ENCODE results near the gene FCRLA.
"Not testable (repeated sequence)": the region's sequence is repeated elsewhere in the genome, so short reads cannot be mapped to it uniquely, and the experiment has no call there.

Gene FCRLA

DNA sequence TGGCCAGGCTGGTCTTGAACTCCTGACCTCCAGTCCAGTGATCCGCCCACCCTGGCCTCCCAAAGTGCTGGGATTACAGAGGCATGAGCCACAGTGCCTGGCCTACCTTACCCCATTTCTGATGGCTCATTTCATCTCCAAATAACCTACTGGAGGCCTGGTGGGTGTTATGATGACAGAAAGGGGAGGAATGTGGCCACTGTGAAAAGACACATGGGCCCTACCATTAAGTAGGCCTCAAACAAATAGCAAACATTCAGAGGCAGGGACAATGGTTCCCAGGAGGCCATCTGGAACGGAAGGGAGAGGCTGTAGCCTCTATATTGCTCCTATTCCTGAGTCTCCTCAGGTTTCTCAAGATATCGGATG, 932 bp upstream of the FCRLA start:
- DNase-seq (ENCODE audit: low read depth): no peak

DNA sequence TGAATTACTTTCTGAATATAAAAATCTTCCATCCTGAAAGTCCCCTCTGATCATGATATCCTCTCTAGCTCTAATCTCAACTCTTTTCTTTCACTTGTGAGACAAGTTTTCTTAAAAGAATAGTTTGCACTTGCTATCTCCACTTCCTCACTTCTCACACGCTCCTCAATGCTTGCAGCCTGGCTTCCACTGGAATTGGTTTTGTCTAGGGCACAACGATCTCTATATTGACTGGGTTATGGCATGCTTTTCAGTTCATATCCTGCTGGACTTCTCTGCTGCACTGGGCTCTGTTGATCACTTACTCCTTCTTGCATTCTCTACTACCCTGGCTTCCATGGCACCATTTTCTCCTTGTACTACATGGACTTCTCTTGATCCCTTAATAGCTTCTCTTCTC, 474 bp downstream of the FCRLA start:
- no peak for DNase-seq (ENCODE audit: low read depth)

DNA sequence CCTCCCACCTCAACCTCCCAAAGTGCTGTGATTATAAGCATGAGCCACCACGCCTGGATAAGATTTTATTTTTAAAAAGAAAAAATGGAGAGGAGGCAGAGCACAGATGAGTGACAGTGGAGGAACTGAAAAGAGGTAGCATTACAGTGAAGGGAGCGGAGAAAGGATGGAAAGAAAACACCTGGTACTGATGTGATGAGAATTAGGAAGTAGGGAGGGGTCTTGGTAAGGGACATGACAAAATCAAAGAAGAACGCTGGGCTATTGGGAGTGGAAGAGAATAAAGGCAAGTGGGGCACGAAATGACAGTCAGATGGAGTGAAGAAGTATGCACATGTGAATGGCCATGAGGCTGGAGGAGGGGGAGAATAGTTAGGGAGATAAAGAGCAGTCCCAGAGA, 2.3 kb downstream of the FCRLA start:
- DNase-seq (ENCODE audit: low read depth): no peak

DNA sequence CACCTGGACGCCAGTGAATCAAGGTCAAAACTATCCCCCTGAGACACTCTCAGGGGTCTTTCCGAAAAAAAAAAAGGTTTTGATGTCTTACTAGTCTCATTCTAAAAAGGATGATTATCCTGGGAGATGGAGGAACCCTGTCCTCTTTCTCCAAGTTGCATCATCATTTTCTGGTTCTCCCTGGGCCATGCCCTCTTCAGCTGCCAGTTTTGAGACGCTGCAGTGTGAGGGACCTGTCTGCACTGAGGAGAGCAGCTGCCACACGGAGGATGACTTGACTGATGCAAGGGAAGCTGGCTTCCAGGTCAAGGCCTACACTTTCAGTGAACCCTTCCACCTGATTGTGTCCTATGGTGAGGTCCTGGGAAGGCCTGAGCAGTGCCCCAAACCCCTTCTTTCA, 3.5 kb downstream of the FCRLA start:
- DNase-seq (ENCODE audit: low read depth): no peak

DNA sequence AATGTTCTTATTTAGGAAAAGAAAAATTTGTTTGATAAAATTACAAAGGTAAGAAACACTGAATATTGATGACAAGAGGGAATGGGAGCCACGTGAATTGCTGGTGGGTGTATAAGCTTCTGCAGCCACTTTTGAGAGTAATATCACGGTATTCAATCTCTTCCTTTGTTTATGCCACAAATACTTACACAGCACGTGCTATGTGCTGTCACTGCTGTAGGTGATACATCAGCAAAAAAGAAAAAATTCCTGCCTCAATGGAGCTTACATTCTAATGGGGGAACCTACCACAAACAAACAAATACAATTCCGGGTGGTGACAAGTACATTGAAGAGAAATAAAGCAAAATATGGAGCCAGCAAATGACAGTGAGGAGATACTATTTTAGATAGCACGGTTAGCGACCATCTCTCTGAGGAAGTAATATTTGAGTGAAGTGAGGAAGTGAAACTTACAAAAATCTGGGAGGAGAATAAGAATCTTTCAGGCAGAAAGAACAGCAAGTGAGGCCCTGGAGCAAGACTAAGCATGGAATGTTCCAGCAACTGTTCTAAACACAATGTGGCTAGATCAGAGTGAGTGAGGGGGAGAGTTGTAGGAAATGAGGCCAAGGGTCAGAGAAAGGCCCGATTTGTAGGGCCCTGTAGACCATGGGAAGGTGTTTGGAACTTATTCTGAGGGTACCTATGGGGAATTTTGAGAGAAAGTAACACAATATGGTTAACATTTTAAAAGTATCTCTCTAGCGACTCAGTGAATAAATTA, 11.7 kb downstream of the FCRLA start:
- DNase-seq (ENCODE audit: low read depth): no peak

DNA sequence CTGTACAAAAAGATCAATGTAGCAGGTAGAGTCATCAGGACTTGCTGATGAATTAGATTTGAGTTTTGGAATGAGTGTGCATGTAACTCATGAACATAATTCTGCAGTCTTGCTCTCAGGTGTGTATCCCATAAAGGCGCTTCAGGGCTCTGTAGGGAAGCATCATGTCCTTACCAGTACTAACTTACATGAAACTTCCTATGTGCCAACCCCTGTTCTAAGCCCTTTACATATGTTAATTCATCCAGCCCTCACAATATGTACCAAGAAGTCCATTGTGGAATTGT, 12.2 kb downstream of the FCRLA start:
- no peak for DNase-seq (ENCODE audit: low read depth)

DNA sequence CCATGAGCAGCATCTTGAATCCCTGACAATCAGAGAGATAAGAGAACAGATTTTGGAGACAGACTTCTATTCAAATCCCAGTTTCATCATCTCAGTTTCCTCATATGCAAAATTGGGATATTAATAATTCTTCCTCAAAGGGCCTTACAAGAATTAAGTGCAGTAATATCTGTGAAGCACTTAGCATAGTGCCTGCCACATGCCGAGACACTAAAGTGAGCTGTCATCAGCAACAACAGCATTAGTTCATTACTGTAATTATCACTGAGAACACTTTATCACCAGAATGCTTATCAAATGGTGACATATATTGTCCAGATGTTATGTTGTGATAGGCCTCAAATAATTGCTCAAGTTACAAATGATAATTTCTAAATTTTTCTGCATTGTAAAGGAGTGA, 13.4 kb downstream of the FCRLA start:
- DNase-seq (ENCODE audit: low read depth): no peak

DNA sequence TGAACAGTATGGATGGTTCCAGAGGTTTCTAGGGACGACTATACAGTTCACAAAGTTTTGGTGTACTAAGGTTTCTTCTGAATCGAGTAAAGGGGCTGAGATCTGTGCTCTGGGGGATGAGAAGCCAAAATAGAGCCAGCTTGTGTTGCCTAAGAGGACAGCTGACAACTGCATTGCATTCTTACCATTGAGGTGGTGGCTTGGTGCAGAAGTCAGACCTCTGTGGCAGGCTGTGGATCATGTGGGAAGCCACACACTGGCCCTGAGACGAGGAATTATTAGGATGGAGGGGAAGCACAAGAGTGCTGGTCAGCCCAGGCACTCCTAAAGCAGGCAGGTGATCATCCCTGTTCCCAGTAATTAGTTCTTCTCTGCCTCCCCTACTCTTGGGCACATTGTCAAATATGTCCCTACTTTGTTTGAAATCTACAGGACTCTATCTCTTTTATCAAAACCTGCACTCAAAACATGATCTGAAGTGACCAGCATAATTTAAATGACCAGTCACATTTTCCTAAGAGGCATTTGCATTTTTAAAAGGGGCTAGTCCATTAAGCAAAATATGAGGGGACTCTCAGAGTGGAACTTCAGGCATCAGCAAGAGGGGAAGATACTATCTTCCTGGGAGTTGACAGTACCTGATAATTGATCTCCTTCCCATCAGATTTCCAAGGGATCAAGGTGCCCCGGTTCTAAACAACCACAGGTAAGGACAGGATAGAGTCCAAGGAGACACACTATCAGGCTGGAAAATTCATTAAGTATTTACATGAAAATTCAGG, 14.1 kb downstream of the FCRLA start, which contains the start of gene FCRLB:
TSS of gene FCRLB (plus strand) at position 589 of the 782 bp plus-strand sequence. CDS start 1,129 bp downstream, outside the sequence.
- DNase-seq (ENCODE audit: low read depth): no peak

DNA sequence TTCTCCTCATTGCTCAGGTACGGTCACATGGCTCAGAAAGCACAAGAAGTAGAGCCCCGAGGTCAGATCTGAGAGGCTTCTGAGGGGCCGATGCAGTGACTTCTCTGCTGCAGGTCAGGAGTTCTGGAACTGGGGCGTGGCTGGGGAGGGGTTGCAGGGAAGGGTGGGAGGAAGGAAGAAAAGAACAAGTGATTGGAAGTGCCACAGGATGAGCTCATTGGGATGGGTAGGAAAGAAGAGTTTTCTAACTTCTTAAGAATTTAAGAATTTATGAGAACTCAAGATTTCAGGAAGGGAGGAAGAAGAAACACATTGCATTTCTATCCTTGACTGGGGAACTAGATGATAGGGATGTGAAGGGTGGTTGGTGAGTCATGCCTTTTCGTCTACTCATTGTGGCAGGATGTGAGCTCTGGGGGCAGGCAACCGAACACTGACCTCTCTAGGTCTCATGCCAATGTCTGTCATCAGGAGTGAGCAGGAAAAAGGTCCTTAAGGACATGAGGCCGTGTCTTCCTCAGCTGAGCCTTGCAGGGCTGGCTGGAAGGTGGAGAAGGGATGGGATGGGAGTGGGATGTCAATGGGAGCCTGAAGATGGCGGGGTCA, 14.8 kb downstream of the FCRLA start:
- DNase-seq (ENCODE audit: low read depth): no peak

DNA sequence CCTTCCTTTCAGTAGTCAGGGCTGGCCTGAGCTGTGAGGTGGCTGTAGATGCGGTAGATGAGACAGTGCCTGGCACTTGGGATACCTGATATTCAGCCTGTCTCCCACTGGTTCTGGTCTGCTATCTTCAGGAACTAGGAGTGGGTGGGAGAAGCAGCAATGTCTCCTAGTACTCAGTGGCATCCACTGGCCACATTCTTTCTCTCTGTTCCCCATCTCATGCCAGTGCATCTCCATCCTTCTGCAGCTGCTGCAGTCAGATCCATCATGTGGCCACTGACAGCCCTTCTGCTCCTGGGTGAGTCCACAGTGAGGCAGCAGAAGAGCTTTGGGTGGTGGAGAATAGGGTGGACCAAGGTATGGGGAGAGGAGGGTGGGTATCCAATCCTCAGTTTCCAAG, 15.4 kb downstream of the FCRLA start:
- no peak for DNase-seq (ENCODE audit: low read depth)

DNA sequence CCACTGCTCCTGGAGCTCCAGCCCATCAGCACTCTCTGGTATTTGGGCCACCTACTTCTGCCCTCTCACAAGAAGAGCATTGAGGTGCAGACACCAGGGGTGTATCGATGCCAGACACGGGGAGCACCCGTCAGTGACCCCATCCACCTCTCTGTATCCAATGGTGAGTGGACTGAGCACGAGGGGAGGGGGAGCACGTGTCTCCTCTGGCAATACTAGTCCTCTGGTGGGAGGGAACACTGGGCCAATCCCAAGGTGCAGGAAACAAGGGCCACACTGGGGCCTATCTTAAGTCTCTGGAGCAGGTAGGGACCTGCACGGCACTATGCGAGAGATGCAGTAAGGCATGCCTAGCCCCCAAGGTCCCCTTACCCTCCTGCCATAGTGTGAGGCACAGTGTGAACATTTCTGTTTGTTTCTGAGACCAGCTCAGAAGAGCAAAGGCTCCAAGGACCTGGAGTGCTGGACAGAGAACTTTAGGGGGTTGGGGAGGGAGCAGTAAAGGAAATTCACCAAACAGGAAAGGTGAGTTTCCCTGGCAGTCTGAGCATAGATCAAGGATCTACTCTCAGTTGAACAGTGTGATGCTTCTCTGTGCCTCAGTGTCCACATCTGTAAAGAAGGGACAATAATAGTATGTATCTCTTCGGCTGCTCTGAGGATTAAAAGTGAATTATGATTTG, 16.6 kb downstream of the FCRLA start:
- no peak for DNase-seq (ENCODE audit: low read depth)

DNA sequence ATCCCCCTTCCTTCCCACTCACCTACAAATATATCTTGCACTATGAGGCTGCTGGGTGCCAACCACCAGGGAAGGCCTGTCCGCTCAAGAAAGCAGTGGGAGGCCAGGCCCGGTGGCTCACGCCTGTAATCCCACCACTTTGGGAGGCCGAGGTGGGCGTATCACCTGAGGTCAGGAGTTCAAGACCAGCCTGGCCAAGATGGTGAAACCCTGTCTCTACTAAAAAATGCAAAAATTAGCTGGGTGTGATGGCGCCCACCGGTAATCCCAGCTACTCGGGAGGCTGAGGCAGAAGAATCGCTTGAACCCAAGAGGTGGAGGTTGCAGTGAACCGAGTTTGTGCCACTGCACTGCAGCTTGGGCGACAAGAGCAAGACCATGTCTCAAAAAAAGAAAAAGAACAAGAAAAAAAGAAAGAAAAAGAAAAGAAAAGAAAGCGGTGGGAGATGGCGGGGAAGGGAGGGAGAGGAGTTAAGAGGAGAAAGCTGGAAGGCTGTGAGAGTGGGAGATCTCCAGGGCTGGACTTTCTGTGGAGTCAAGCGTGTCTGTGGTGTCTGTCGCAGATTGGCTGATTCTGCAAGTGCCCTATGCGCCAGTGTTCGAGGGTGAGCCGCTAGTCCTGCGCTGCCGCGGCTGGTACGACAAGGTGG, 18.4 kb downstream of the FCRLA start:
- not testable (repeated sequence) for DNase-seq (ENCODE audit: low read depth)

DNA sequence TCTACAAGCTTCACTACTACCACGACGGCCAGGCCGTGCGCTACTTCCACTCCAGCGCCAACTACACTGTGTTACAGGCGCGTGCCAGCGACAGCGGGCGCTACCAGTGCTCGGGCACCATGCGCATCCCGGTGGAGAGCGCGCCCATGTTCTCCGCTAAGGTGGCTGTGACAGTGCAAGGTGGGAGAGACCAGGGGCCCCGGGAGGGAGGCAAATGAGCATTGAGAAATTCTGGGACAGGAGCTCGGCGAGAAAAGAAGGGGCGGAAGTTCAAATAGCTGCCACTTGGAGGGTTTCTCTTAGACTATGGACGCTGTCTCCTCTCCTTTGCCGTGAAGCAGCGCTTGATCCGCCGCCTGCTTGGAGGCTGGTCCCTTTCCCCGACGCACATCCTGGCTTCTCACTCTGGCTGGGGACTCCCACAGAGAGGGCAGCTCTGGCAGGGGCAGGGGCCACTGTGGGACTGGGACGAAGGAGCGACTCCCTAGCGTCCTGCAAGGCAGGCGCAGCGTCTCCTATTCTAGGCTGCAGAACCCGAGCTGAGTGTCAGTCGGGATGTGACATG, 19.0 kb downstream of the FCRLA start:
- no peak for DNase-seq (ENCODE audit: low read depth)

DNA sequence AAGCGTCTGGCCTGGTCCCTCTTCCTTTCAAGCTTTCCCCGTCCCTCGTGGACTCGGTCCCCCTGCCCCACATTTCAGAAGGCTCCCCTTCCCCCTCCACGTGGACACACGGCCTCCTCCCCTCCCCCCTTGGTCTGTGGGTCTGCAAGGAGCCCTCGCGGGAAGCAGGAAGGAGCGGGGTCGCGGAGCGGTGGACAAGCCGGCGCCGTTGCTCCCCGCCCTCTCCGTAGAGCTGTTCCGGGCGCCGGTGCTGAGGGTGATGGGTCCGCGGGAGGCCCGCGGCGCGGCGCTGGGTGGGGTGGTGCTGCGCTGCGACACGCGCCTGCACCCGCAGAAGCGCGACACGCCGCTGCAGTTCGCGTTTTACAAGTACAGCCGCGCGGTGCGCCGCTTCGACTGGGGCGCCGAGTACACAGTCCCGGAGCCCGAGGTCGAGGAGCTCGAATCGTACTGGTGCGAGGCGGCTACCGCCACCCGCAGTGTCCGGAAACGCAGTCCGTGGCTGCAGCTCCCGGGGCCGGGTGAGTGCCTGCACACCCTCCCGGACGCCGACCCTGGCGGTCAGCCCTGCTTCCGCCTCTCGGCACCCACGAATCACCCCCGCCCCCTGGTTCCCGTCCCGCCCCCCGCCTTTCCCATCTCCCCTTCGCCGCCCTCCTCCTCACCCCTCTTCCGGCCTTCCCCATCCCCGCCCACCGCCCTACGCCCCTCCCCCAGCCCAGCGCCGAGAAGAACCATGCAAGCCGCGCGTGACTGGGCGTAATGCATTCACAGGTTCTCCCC, 19.6 kb downstream of the FCRLA start:
- DNase-seq (ENCODE audit: low read depth): peak; percentile 31

DNA sequence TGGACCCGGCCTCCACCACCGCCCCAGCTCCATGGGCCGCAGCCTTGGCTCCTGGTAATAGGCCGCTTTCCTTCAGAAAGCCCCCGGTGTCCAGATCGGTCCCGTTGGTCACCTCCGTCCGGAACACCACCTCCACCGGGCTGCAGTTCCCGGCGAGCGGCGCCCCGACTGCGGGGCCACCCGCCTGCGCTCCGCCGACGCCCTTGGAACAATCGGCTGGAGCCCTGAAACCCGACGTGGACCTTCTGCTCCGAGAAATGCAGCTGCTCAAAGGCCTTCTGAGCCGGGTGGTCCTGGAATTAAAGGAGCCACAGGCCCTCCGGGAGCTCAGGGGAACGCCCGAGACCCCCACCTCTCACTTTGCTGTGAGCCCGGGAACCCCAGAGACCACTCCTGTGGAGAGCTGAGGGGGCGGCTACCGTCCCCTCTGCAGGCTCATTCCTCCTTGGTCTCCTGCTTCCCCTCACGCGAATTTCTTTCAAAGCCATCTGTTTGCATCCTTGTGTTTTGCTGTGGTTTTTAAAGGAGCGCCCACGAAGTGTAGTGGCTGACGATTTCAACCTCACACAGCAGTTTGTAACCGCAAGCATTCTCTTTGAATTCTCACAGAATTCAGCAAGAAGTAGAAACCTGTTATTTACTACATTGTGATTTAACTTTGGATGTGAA, 20.4 kb downstream of the FCRLA start:
- DNase-seq (ENCODE audit: low read depth): no peak

DNA sequence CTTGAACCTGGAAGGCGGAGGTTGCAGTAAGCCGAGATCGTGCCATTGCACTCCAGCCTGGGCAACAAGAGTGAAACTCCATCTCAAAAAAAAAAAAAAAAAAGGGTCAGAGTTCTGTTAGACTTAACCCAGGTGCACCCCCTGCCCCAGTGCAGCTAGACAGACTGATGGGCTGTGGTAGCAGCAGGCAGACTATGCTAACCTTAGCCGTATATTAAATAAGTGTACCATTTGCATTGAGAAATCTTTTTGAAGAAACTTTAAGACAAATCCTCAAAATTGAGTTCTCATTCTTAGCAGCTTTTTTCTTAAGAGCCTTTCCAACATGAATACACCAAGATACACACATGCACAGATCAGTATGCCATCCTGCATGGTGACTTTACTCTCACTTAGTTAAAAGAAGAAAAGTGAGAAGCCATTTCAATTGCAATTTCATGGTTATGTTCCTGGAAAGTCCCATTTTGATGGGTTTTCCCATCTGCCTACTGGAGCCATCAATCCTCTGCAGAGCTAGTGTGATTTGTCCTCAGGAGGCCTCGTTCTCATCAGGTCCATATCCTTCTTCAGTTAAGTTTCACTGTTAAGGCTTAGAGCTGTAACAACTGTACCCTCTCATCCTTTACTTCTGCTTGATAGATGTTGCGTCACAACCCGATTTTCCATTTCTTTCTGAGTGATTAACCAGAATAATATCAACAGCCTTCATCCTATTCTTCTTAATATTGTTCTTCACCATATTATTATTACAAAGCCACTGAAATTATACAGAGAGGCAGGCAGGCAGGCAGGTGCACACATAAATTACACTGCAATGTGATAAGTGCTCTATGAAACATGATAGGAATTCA, 21.6 kb downstream of the FCRLA start:
- no peak for DNase-seq (ENCODE audit: low read depth)

DNA sequence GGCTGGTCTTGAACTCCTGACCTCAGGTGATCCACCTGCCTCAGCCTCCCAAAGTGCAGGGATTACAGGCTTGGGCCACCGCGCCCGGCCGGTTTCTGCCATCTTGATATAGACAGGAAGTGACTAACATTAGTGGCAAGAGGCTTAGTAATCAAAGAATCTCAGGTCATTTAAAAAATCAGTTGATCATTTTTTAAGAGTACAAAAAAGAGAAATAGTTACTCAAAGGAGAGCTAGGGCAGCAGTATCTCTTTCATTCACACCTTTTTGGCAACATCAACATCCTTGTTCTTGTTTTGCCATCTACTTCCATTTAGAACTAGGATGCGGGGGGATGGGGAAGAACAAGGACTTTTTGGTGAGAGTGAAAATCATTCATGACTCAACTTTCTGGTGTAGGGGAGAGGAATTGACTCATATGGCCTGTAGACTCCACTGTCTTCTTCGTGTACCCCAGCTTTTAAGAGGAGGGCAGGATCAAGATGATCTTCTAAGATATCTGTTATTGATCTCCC, 23.1 kb downstream of the FCRLA start:
- DNase-seq (ENCODE audit: low read depth): no peak

DNA sequence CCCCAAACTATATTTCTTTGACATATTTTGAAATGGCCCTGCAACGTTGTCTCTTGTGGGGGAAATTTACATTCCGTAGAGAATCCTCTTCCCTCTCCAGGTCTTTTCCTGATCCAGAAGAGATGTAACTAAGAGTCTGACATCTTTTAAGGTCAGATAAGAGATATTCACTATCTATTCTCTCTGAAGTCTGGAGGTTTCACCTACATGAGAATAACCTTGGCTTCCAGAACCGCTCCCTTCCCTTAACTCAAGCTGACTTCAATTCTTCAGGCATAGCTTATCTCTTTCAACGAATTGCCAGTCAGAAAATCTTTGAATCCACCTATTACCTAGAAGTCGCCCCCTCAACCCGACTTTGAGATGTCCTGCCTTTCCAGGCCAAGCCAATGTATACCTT, 24.2 kb downstream of the FCRLA start:
- no peak for DNase-seq (ENCODE audit: low read depth)

DNA sequence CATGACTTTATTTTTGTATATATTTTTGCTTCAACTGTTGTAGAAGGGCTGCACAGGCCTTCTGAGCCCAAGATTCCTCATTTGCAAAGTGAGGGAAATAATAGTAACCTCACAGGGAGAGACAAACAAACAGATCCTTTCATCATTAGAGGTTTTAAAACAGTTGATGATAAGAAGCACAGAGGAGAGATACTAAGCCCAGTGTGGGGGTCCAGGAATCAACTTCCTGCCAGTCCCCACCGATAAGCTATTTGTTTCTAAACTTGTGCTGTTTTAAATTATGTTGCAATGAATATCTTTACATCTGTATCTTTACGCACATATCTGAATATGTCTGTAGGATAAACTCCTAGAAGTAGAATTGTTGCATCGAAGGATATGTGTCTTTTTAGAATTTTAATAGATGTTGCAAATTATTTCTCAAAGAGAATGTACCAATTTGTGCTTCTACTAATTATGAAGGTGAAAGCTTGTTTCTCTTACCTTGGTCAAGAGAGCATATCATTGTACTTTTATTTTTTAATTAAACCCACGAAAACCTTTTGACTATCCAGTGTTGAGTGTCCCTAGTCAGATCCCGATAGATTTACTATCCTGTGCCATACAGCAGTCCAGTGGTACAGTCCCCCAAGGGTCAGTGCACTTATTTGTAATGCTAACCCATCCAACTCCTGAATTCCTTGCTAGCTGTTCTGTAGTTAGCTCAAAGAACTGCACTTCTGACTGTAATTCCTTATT, 25.1 kb downstream of the FCRLA start:
- DNase-seq (ENCODE audit: low read depth): no peak
